Measurements from ENCODE around the gene TCL1A. TPM values are rescaled to one million over a fixed set of nuclear protein-coding genes. Genes with fewer than 3 reads are reported as not detected.

The TCL1A gene
- total RNA-seq, 2 experiments from 2014 or later = not detected

DNA sequence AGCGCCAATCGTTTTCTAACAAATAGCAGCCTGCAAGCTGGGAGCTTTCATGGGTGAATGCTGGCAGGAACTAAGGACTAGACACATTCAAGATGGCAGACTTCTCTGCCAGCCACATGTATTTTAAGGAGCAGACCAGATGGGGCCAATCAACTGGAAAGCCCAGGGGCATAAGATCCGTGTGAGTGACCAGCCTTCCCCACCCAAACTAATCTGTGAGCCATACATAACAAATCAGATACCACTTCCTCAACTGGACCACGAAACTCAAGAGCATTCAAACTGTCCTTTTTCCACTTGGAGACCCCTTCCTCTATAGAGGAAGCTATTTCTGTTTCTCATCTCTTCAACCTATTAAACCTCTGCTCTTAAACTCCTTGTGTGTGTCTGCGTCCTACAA is 18.0 kb downstream of the TCL1A start:
- TF ChIP-seq, protein P1, sequence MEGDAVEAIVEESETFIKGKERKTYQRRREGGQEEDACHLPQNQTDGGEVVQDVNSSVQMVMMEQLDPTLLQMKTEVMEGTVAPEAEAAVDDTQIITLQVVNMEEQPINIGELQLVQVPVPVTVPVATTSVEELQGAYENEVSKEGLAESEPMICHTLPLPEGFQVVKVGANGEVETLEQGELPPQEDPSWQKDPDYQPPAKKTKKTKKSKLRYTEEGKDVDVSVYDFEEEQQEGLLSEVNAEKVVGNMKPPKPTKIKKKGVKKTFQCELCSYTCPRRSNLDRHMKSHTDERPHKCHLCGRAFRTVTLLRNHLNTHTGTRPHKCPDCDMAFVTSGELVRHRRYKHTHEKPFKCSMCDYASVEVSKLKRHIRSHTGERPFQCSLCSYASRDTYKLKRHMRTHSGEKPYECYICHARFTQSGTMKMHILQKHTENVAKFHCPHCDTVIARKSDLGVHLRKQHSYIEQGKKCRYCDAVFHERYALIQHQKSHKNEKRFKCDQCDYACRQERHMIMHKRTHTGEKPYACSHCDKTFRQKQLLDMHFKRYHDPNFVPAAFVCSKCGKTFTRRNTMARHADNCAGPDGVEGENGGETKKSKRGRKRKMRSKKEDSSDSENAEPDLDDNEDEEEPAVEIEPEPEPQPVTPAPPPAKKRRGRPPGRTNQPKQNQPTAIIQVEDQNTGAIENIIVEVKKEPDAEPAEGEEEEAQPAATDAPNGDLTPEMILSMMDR (IDR thresholded peaks at IDR 0.05) = no peak
- ATAC-seq (ENCODE audit: poor library complexity) (no peak), DNase-seq (no peak)
- no peak overlapping the region for H3K4me3 ChIP-seq (ENCODE audit: low read length)
- Mint-ChIP-seq H3K4me3 (no peak overlapping the region), H3K4me1 (ENCODE audit: low read depth) (no peaks in the 10 kb centered on the region), H3K9me3 (no peaks in the 10 kb centered on the region), H3K27me3 (peaks cover 71% of the 10 kb centered on the region), H3K27ac (no peak overlapping the region), H3K36me3 (ENCODE audit: low read depth) (no peaks in the 10 kb centered on the region)
- ChIA-PET POLR2A (no interaction called here), CTCF (no interaction called here)
- H3K36me3 ChIP-seq (ENCODE audit: insufficient read depth, low read length) = no peaks in the 10 kb centered on the region
- intact Hi-C loops (cut with DNase I, micrococcal nuclease) = no loop called here
- no peaks in the 10 kb centered on the region for H3K4me1 ChIP-seq (ENCODE audit: insufficient read depth, low read length)
- peaks cover 0 to 2% of the 10 kb centered on the region in 2 experiments for H3K27me3 ChIP-seq (ENCODE audit: control insufficient read depth in 1 of 2, insufficient read depth in 2 of 2, low read length in 2 of 2)
- H3K27ac ChIP-seq (ENCODE audit: low read depth in 1 of 2, low read length in 2 of 2) = no peak overlapping the region
- peaks cover 0 to 4% of the 10 kb centered on the region in 2 experiments for H3K9me3 ChIP-seq (ENCODE audit: control insufficient read depth in 1 of 2, insufficient read depth in 1 of 2, low read length in 2 of 2)

DNA sequence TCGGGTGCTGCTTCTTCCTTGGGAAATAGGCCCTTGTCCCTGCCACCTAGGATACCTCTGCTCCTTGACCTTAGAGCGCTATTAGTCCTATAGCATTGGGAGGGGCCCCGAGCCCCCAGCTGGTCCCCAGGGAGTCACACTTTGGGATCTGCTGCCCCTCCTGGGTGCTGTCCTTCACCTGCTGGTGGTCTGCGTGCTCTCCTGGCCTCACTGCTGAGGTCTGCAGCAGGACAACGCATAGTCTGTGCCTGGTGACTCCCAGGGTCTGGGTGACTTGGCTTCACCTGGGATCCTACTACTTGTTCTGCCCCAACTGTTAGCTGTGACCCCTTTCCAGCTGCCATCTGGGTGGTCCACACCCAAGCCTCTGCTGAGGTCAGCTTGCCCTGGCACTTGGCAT is 18.9 kb downstream of the TCL1A start:
- H3K9me3 ChIP-seq (ENCODE audit: control insufficient read depth in 1 of 2, insufficient read depth in 1 of 2, low read length in 2 of 2) = peaks cover 0 to 4% of the 10 kb centered on the region in 2 experiments
- H3K27ac ChIP-seq (ENCODE audit: low read depth in 1 of 2, low read length in 2 of 2) = no peak overlapping the region
- DNase-seq (no peak), ATAC-seq (ENCODE audit: poor library complexity) (no peak)
- Mint-ChIP-seq H3K27ac (no peak overlapping the region), H3K4me3 (no peak overlapping the region), H3K9me3 (no peaks in the 10 kb centered on the region), H3K27me3 (peaks cover 68% of the 10 kb centered on the region), H3K36me3 (ENCODE audit: low read depth) (no peaks in the 10 kb centered on the region), H3K4me1 (ENCODE audit: low read depth) (no peaks in the 10 kb centered on the region)
- H3K36me3 ChIP-seq (ENCODE audit: insufficient read depth, low read length) = no peaks in the 10 kb centered on the region
- TF ChIP-seq, protein P1 (IDR thresholded peaks at IDR 0.05) = no peak
- no peak overlapping the region for H3K4me3 ChIP-seq (ENCODE audit: low read length)
- peaks cover 0 to 2% of the 10 kb centered on the region in 2 experiments for H3K27me3 ChIP-seq (ENCODE audit: control insufficient read depth in 1 of 2, insufficient read depth in 2 of 2, low read length in 2 of 2)
- POLR2A ChIA-PET = no interaction called here
- intact Hi-C loops (cut with DNase I, micrococcal nuclease) = no loop called here
- CTCF ChIA-PET = interaction anchor here (0.7 kb wide), 1 partner anchor 9 kb away, joined by 3 read pairs; no protein-coding TSS in a partner anchor
- no peaks in the 10 kb centered on the region for H3K4me1 ChIP-seq (ENCODE audit: insufficient read depth, low read length)

GRCh38 chr14:95692109-95692508 is 21.8 kb downstream of the TCL1A start:
- no peaks in the 10 kb centered on the region for H3K9me3 Mint-ChIP-seq
- Histone ChIP-seq H3K4me3 (ENCODE audit: low read length) (no peak overlapping the region), H3K4me1 (ENCODE audit: insufficient read depth, low read length) (no peaks in the 10 kb centered on the region), H3K36me3 (ENCODE audit: insufficient read depth, low read length) (no peaks in the 10 kb centered on the region), H3K27me3 (ENCODE audit: control insufficient read depth in 1 of 2, insufficient read depth in 2 of 2, low read length in 2 of 2) (peaks cover 0 to 2% of the 10 kb centered on the region in 2 experiments), H3K9me3 (ENCODE audit: control insufficient read depth in 1 of 2, insufficient read depth in 1 of 2, low read length in 2 of 2) (peaks cover 0 to 4% of the 10 kb centered on the region in 2 experiments), H3K27ac (ENCODE audit: low read depth in 1 of 2, low read length in 2 of 2) (no peak overlapping the region)
- no peak overlapping the region for H3K27ac Mint-ChIP-seq
- no peak overlapping the region for H3K4me3 Mint-ChIP-seq
- ChIA-PET CTCF (no interaction called here), POLR2A (no interaction called here)
- intact Hi-C loops (cut with DNase I, micrococcal nuclease) = no loop called here
- TF ChIP-seq, protein P1 (IDR thresholded peaks at IDR 0.05) = no peak
- H3K36me3 Mint-ChIP-seq (ENCODE audit: low read depth) = no peaks in the 10 kb centered on the region
- no peak for DNase-seq
- H3K4me1 Mint-ChIP-seq (ENCODE audit: low read depth) = no peaks in the 10 kb centered on the region
- peaks cover 44% of the 10 kb centered on the region for H3K27me3 Mint-ChIP-seq
- no peak for ATAC-seq (ENCODE audit: poor library complexity)

Measured in CD4-positive, alpha-beta T cell (primary cell).